NT2/D1 (cell line): ENCODE results near the gene ABCC3.

Source experiments
- DNase-seq: peaks from one replicate; pipeline ENCODE4 v3.0.0-alpha.2; 2011; ENCODE audit warnings: low read depth, low spot score
- H3K27me3 ChIP-seq: 2 replicates; pipeline ENCODE4 v1.6.0; 2011; ENCODE audit warnings: mild to moderate bottlenecking; ENCODE audit not compliant: insufficient read length, insufficient read depth
- H3K36me3 ChIP-seq: 2 replicates; pipeline ENCODE4 v1.6.1; 2011; ENCODE audit warnings: mild to moderate bottlenecking, low read length, mixed read lengths; ENCODE audit not compliant: insufficient read depth, insufficient read length
- H3K4me1 ChIP-seq: 2 replicates; pipeline ENCODE4 v1.5.1; 2011; ENCODE audit not compliant: insufficient read depth, insufficient read length
- H3K4me3 ChIP-seq: 2 replicates; pipeline ENCODE4 v1.5.1; 2011; ENCODE audit warnings: low read depth; ENCODE audit not compliant: insufficient read length
- H3K9ac ChIP-seq: 2 replicates; pipeline ENCODE4 v1.6.0; 2011; ENCODE audit warnings: low read depth; ENCODE audit not compliant: insufficient read length
- H3K9me3 ChIP-seq: 2 replicates; pipeline ENCODE4 v1.5.1; 2011; ENCODE audit warnings: mild to moderate bottlenecking, low read length; ENCODE audit not compliant: insufficient read depth
- SUZ12 ChIP-seq: IDR thresholded peaks from 2 replicates; pipeline ENCODE4 v1.6.1; 2011; ENCODE audit not compliant: insufficient read length, insufficient read depth; ENCODE audit errors: extremely low read depth
- YY1 ChIP-seq: IDR thresholded peaks from 2 replicates; pipeline ENCODE4 v1.6.1; 2011; ENCODE audit not compliant: insufficient read length, insufficient read depth
- ZNF274 ChIP-seq: IDR thresholded peaks from 2 replicates; pipeline ENCODE4 v1.6.1; 2011; ENCODE audit warnings: mild to moderate bottlenecking, low read depth, low read length

The ABCC3 gene

GRCh38 chr17:50665838-50666237 lies 31.2 kb downstream of the ABCC3 start:
- TF ChIP-seq SUZ12 (no peak), ZNF274 (no peak), YY1 (no peak)
- no peaks in the 10 kb centered on the region for H3K36me3 ChIP-seq
- H3K4me1 ChIP-seq = peaks cover 35% of the 10 kb centered on the region
- H3K4me3 ChIP-seq = no peak overlapping the region
- no peaks in the 10 kb centered on the region for H3K9me3 ChIP-seq
- H3K9ac ChIP-seq = no peak overlapping the region
- no peak for DNase-seq
- no peaks in the 10 kb centered on the region for H3K27me3 ChIP-seq

- Histone ChIP-seq H3K27me3 (no peaks in the 10 kb centered on the region), H3K9ac (no peak overlapping the region), H3K4me3 (no peak overlapping the region), H3K9me3 (no peaks in the 10 kb centered on the region), H3K36me3 (no peaks in the 10 kb centered on the region), H3K4me1 (peaks cover 31% of the 10 kb centered on the region)
- no peak for TF ChIP-seq SUZ12
- no peak for TF ChIP-seq ZNF274
- TF ChIP-seq YY1 = no peak
- DNase-seq = no peak
Observed at GRCh38 chr17:50666316-50666715, 31.6 kb downstream of the ABCC3 start.

- no peaks in the 10 kb centered on the region for H3K36me3 ChIP-seq
- H3K9ac ChIP-seq = no peak overlapping the region
- H3K9me3 ChIP-seq = no peaks in the 10 kb centered on the region
- no peak for TF ChIP-seq YY1
- TF ChIP-seq ZNF274 = no peak
- no peak for TF ChIP-seq SUZ12
- no peaks in the 10 kb centered on the region for H3K27me3 ChIP-seq
- no peak overlapping the region for H3K4me3 ChIP-seq
- DNase-seq = no peak
- H3K4me1 ChIP-seq = peaks cover 22% of the 10 kb centered on the region
Observed at GRCh38 chr17:50667259-50668024, 32.8 kb downstream of the ABCC3 start.

- Histone ChIP-seq H3K4me1 (peaks cover 22% of the 10 kb centered on the region), H3K36me3 (no peaks in the 10 kb centered on the region), H3K4me3 (no peak overlapping the region), H3K9me3 (no peaks in the 10 kb centered on the region), H3K27me3 (no peaks in the 10 kb centered on the region), H3K9ac (peak overlapping the region; percentile 33)
- DNase-seq = no peak
- TF ChIP-seq ZNF274 (no peak), SUZ12 (no peak), YY1 (no peak)
Observed at GRCh38 chr17:50668025-50668837, 33.5 kb downstream of the ABCC3 start.

GRCh38 chr17:50668838-50669581 lies 34.3 kb downstream of the ABCC3 start:
- no peaks in the 10 kb centered on the region for H3K27me3 ChIP-seq
- DNase-seq = no peak
- peak overlapping the region; percentile 33 for H3K9ac ChIP-seq
- no peaks in the 10 kb centered on the region for H3K36me3 ChIP-seq
- no peak for TF ChIP-seq ZNF274
- no peak for TF ChIP-seq YY1
- TF ChIP-seq SUZ12 = no peak
- H3K4me1 ChIP-seq = peaks cover 16% of the 10 kb centered on the region
- H3K4me3 ChIP-seq = no peak overlapping the region
- no peaks in the 10 kb centered on the region for H3K9me3 ChIP-seq

GRCh38 chr17:50672071-50672470 lies 37.4 kb downstream of the ABCC3 start:
- no peak overlapping the region for H3K4me3 ChIP-seq
- H3K36me3 ChIP-seq = no peaks in the 10 kb centered on the region
- H3K9ac ChIP-seq = no peak overlapping the region
- DNase-seq = no peak
- H3K9me3 ChIP-seq = no peaks in the 10 kb centered on the region
- TF ChIP-seq ZNF274 = no peak
- no peak for TF ChIP-seq YY1
- TF ChIP-seq SUZ12 = no peak
- no peaks in the 10 kb centered on the region for H3K27me3 ChIP-seq
- H3K4me1 ChIP-seq = peaks cover 16% of the 10 kb centered on the region
